Activated T-helper 17 cell treated with anti-CD3 and anti-CD28 coated beads, Interleukin-2, amount 50 U/mL, for 72 hours (primary cell): ENCODE data around the gene WDR38. TPM values are rescaled to one million over a fixed set of nuclear protein-coding genes. Genes with fewer than 3 reads are reported as not detected.
"Not testable (repeated sequence)": the region's sequence is repeated elsewhere in the genome, so short reads cannot be mapped to it uniquely, and the experiment has no call there.

Source experiments
- ATAC-seq: fragments of 150-1000 bp; cut with Tn5 transposase; replicated peaks from 2 replicates; pipeline ENCODE4 v1.10.0; 2021; ENCODE audit warnings: mild to moderate bottlenecking, moderate library complexity
- H3K27ac Mint-ChIP-seq: one replicate; pipeline ENCODE4 v1.8.0; 2022; ENCODE audit warnings: mixed read lengths
- H3K27me3 Mint-ChIP-seq: one replicate; pipeline ENCODE4 v1.8.0; 2022; ENCODE audit warnings: mixed read lengths
- H3K36me3 Mint-ChIP-seq: one replicate; pipeline ENCODE4 v1.8.0; 2022; ENCODE audit warnings: low read depth, mild to moderate bottlenecking, mixed read lengths
- H3K4me1 Mint-ChIP-seq: one replicate; pipeline ENCODE4 v1.8.0; 2022; ENCODE audit warnings: mixed read lengths
- H3K4me3 Mint-ChIP-seq: one replicate; pipeline ENCODE4 v1.8.0; 2022; ENCODE audit warnings: mild to moderate bottlenecking, mixed read lengths
- H3K9me3 Mint-ChIP-seq: one replicate; pipeline ENCODE4 v1.8.0; 2022; ENCODE audit warnings: mixed read lengths
- total RNA-seq, 2 donors: library from RNA; stranded (reverse); gene quantifications; one replicate each; pipeline ENCODE4 v1.2.3, GENCODE V29; 2022

WDR38 gene
- total RNA-seq, 2 donors from 2014 or later = not detected

DNA sequence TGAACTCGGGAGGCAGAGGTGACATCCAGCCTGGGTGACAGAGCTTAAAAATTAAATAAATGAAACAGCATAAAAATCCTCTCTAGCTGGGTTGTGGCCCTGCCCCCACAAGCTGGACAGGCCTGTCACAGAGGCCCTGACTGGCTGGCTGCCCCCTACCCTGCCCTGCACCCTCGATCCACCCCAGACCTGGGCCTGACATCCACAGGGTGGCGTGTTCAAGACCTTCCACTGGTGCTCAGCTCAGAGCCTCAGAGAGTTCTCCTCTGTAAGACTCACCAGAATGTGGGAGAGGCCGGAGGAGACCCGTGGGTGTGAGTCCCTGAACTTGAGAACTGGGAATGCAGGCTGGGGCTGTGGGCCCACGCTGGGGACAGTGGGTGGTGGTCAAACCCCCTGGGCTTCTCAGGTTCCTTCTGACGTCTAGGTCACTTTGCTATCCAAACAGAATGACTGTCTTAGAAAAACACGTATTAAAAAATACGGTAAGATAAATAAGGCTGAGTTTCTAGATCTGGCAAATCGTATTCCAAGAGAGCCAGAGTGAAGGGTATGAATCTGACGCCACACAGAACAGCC lies 9.7 kb upstream of the WDR38 start:
- Mint-ChIP-seq H3K36me3 (no peaks in the 10 kb centered on the region), H3K4me1 (no peaks in the 10 kb centered on the region), H3K27me3 (peaks cover 3% of the 10 kb centered on the region), H3K27ac (no peak overlapping the region), H3K4me3 (no peak overlapping the region), H3K9me3 (no peaks in the 10 kb centered on the region)
- ATAC-seq = no peak

- no peaks in the 10 kb centered on the region for H3K36me3 Mint-ChIP-seq
- peaks cover 3% of the 10 kb centered on the region for H3K27me3 Mint-ChIP-seq
Measured at GRCh38 chr9:124844291-124844690, 9.0 kb upstream of the WDR38 start.

GRCh38 chr9:124846467-124846866 lies 6.8 kb upstream of the WDR38 start:
- H3K4me3 Mint-ChIP-seq, H3K36me3 Mint-ChIP-seq, H3K9me3 Mint-ChIP-seq, ATAC-seq, H3K27ac Mint-ChIP-seq, H3K4me1 Mint-ChIP-seq, H3K27me3 Mint-ChIP-seq: not testable (repeated sequence)

More at GRCh38 chr9:124844291-124844690, 9.0 kb upstream of the WDR38 start:
- no peaks in the 10 kb centered on the region for H3K9me3 Mint-ChIP-seq
- H3K4me3 Mint-ChIP-seq = no peak overlapping the region
- H3K27ac Mint-ChIP-seq = no peak overlapping the region
- no peaks in the 10 kb centered on the region for H3K4me1 Mint-ChIP-seq
- ATAC-seq = no peak

GRCh38 chr9:124846969-124847368 lies 6.3 kb upstream of the WDR38 start:
- Mint-ChIP-seq H3K36me3 (no peaks in the 10 kb centered on the region), H3K27me3 (peaks cover 3% of the 10 kb centered on the region), H3K27ac (no peak overlapping the region), H3K4me1 (no peaks in the 10 kb centered on the region), H3K9me3 (no peaks in the 10 kb centered on the region), H3K4me3 (no peak overlapping the region)
- ATAC-seq = no peak

GRCh38 chr9:124849801-124850200 lies 3.5 kb upstream of the WDR38 start:
- H3K4me1 Mint-ChIP-seq = peaks cover 6% of the 10 kb centered on the region
- no peak overlapping the region for H3K27ac Mint-ChIP-seq
- H3K9me3 Mint-ChIP-seq = no peaks in the 10 kb centered on the region
- H3K4me3 Mint-ChIP-seq = no peak overlapping the region
- no peak for ATAC-seq
- H3K36me3 Mint-ChIP-seq = no peaks in the 10 kb centered on the region
- peaks cover 3% of the 10 kb centered on the region for H3K27me3 Mint-ChIP-seq

DNA sequence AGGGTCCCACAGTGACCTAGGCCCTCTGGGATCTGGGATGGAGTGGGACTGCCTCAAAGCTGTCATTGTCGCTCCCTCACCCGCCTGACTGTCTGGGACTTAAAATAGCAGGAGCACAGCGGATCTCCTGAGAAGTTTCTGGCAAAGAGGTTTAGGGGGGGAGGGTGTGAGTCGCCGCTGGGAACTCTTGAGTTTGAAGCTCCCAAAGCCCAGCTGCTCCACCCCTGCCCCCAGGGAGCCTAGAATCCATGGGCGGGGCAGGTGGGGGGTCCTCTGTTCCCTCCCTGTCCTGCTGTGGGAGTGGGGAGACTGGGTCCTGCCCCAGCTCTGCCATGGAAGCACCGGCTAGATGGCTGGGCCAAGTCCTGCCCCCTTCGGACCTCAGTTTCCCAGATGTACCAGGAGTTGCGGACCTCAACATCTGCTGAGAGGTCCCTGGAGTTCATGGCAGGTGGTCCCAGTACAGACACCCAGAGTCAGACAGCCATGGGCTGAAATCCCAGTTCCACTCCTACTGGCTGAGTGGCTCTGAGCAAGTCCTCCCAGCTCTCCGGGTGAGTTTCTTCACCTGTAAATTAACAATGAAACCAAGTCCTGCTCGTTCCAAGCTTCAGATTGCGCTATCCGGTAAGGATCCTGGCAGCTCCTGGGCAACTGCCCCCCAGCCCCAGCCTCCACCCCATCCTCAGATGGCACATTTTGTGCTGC lies 985 bp upstream of the WDR38 start:
- H3K36me3 Mint-ChIP-seq = peaks cover 8% of the 10 kb centered on the region
- H3K4me1 Mint-ChIP-seq = peaks cover 11% of the 10 kb centered on the region
- peak overlapping the region; percentile 61 for H3K4me3 Mint-ChIP-seq
- no peaks in the 10 kb centered on the region for H3K9me3 Mint-ChIP-seq
- peak overlapping the region; percentile 76 for H3K27ac Mint-ChIP-seq
- H3K27me3 Mint-ChIP-seq = no peaks in the 10 kb centered on the region
- ATAC-seq = no peak

DNA sequence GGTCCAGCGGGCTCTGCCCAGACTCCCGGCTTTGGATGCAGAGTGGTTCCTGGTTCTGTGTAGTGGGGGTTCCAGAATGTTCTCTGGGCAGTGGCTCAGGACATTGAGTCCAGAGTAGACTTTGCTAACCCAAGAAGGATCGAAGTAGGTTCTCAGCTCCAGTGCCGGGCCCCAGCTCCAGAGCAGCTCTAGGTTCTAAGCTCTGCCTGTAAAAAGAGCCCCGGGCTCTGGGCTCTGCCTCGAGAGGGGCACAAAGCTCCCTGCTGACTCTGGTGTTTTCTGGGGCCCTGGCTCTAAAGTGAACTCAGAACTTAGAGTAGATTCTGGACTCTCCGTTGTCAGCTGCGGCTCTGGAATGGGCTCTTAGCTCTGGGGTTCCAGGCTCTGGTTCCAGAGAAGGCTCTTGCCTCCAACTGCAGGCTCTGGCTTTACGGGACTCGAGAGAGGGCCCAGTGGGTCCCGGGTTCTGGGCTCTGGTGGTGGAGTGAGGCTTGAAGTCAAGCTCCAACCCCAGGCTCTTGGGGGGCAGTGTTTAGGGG lies 414 bp downstream of the WDR38 start:
- no peaks in the 10 kb centered on the region for H3K9me3 Mint-ChIP-seq
- H3K27ac Mint-ChIP-seq = no peak overlapping the region
- H3K4me1 Mint-ChIP-seq = peaks cover 16% of the 10 kb centered on the region
- peaks cover 22% of the 10 kb centered on the region for H3K36me3 Mint-ChIP-seq
- ATAC-seq = no peak
- peak overlapping the region; percentile 61 for H3K4me3 Mint-ChIP-seq
- no peaks in the 10 kb centered on the region for H3K27me3 Mint-ChIP-seq

DNA sequence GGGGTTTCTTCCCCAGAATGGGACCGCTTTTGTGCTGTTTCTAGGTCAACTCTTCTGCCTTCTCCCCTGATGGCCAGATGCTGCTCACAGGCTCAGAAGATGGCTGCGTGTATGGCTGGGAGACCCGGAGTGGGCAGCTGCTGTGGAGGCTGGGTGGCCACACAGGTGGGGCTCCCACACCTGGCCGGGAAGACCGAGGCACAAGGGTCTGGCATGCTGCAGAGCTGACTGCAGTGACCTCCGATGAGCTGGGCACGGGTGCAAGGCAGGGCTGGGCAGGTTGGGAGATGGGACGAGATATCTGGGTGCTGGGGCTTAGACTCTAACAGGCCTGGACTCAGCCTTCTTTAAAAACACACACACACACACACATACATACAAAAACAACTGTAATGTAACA lies 901 bp downstream of the WDR38 start:
- ATAC-seq = no peak
- no peak overlapping the region for H3K27ac Mint-ChIP-seq
- H3K36me3 Mint-ChIP-seq = peaks cover 26% of the 10 kb centered on the region
- H3K27me3 Mint-ChIP-seq = no peaks in the 10 kb centered on the region
- H3K4me3 Mint-ChIP-seq = no peak overlapping the region
- peaks cover 16% of the 10 kb centered on the region for H3K4me1 Mint-ChIP-seq
- H3K9me3 Mint-ChIP-seq = no peaks in the 10 kb centered on the region

DNA sequence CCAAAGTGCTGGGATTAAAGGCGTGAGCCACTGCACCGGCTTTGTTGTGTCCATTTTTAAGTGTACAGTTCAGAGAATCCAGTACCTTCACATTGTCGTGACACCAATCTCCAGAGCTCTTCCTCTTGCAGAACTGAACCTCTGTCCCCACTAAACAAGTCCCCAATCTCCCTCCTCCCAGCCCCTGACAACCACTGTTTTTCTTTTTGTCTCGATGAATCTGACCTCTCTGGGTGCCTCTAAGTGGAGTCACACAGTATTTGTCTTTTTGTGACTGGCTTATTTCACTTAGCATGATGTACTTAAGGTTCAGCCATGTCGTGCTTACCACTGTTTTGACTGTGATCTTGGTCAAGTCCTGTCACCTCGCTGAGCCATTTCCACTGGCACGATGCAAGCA lies 1.6 kb downstream of the WDR38 start:
- Mint-ChIP-seq H3K36me3 (peaks cover 33% of the 10 kb centered on the region), H3K4me3 (no peak overlapping the region), H3K4me1 (peaks cover 16% of the 10 kb centered on the region), H3K27ac (peak overlapping the region; percentile 67), H3K9me3 (no peaks in the 10 kb centered on the region), H3K27me3 (no peaks in the 10 kb centered on the region)
- no peak for ATAC-seq

DNA sequence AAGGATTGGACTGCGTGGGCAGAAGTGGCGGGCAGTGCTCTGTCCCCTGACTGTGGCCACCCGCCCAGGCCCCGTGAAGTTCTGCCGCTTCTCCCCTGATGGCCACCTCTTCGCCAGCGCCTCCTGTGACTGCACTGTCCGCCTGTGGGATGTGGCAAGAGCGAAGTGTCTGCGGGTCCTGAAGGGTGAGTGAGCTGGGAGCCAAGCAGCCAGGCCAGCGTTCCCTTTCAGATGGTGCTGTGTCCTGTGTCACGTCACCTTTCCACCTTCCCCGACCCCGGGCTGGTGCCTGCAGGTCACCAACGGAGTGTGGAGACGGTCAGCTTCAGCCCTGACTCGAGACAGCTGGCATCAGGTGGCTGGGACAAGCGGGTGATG lies 2.3 kb downstream of the WDR38 start:
- no peak for ATAC-seq
- Mint-ChIP-seq H3K4me3 (no peak overlapping the region), H3K27ac (peak overlapping the region; percentile 67), H3K36me3 (peaks cover 40% of the 10 kb centered on the region), H3K4me1 (peaks cover 23% of the 10 kb centered on the region), H3K27me3 (no peaks in the 10 kb centered on the region), H3K9me3 (no peaks in the 10 kb centered on the region)

GRCh38 chr9:124855944-124856765 lies 2.9 kb downstream of the WDR38 start:
- Mint-ChIP-seq H3K27me3 (no peaks in the 10 kb centered on the region), H3K4me3 (no peak overlapping the region), H3K4me1 (peaks cover 23% of the 10 kb centered on the region), H3K36me3 (peaks cover 46% of the 10 kb centered on the region), H3K9me3 (no peaks in the 10 kb centered on the region), H3K27ac (peak overlapping the region; percentile 80)
- no peak for ATAC-seq

- Mint-ChIP-seq H3K9me3 (no peaks in the 10 kb centered on the region), H3K27me3 (no peaks in the 10 kb centered on the region), H3K36me3 (peaks cover 58% of the 10 kb centered on the region), H3K4me1 (peaks cover 22% of the 10 kb centered on the region), H3K27ac (peak overlapping the region; percentile 80), H3K4me3 (peak overlapping the region; percentile 21)
- ATAC-seq = no peak
Measured at GRCh38 chr9:124857533-124858162, 4.4 kb downstream of the WDR38 start.

GRCh38 chr9:124858330-124859046 lies 5.2 kb downstream of the WDR38 start:
- peaks cover 58% of the 10 kb centered on the region for H3K36me3 Mint-ChIP-seq
- ATAC-seq = no peak
- H3K27ac Mint-ChIP-seq = peak overlapping the region; percentile 99
- no peaks in the 10 kb centered on the region for H3K9me3 Mint-ChIP-seq
- peak overlapping the region; percentile 99 for H3K4me3 Mint-ChIP-seq
- H3K27me3 Mint-ChIP-seq = no peaks in the 10 kb centered on the region
- H3K4me1 Mint-ChIP-seq = peaks cover 21% of the 10 kb centered on the region
